Ishikawa (cell line): ENCODE results near the gene COL2A1.

ENCODE experiments used
- CREB1 ChIP-seq: IDR thresholded peaks from 2 replicates; pipeline ENCODE4 v1.6.1; 2012; ENCODE audit warnings: low read depth
- FOXM1 ChIP-seq: IDR thresholded peaks from 2 replicates; pipeline ENCODE4 v1.6.1; 2012; ENCODE audit warnings: low read depth, borderline replicate concordance
- TEAD4 ChIP-seq: IDR thresholded peaks from 2 replicates; pipeline ENCODE4 v1.6.1; 2012
- YY1 ChIP-seq: IDR thresholded peaks from 2 replicates; pipeline ENCODE4 v1.6.1; 2012; ENCODE audit warnings: low read depth

GRCh38 chr12:47945341-47945728, 58.9 kb downstream of the COL2A1 start:
- TF ChIP-seq CREB1 (no peak), YY1 (no peak), FOXM1 (no peak), TEAD4 (no peak)
